GM18870 (cell line): ENCODE data around the gene ZBTB16.

ENCODE experiments used
- ATAC-seq: cut with Tn5 transposase; IDR thresholded peaks from one replicate; pipeline ENCODE4 v1.9.1; 2021; ENCODE audit warnings: moderate library complexity; ENCODE audit not compliant: unreplicated experiment

The ZBTB16 gene

DNA sequence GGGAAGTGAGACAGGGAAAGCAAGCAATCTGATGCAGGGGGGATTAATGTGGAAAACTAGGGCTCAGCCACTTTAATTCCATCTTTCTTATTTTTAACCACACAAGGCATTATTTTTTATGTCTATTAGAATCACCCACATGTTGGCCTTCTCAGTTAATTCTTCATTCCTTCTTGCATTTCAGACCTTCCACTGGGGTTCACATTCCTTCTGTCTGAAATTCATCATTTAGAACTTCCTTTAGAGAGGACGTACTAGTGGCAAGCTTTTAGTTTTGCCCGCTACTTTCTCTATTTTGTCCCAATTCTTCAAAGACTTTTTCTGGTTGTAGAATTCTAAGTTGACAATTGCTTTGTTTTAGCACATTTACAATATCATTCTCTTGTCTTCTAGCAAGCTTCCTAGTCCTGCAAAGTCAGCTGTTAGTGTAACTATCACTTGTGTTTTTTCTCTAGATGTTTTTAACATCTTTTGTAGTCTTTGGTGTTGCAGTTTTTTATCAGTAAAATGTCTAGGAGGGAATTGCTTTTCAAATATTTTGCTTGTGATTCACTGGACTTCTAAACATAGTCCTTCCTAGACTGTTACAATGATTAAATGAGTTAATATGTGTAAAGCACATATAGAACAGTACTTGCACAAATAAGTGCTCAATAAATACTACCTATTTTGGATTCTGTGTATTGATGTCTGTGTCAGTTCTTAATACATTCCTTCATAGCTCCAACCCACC, 231.2 kb downstream of the ZBTB16 start:
- ATAC-seq = no peak

DNA sequence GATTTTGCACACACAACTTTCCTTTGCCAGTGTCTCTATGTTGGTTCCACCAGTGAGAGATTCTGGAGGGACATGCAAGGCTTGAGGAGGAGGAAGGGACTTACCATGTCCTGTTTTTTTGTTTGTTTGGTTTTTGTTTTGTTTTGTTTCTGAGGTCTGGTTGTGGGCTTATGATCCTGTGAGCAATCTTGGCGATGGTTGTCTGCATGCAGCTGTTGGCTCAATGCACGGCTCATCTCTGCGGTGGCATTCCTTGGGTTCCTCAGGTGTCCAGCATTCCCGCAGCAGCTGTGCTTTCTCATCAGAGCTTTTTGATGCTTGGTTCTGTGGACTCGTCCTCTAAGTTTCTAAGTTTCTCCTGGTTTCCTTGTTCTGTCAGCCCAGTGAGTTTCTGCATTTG, 231.9 kb downstream of the ZBTB16 start:
- ATAC-seq = no peak

DNA sequence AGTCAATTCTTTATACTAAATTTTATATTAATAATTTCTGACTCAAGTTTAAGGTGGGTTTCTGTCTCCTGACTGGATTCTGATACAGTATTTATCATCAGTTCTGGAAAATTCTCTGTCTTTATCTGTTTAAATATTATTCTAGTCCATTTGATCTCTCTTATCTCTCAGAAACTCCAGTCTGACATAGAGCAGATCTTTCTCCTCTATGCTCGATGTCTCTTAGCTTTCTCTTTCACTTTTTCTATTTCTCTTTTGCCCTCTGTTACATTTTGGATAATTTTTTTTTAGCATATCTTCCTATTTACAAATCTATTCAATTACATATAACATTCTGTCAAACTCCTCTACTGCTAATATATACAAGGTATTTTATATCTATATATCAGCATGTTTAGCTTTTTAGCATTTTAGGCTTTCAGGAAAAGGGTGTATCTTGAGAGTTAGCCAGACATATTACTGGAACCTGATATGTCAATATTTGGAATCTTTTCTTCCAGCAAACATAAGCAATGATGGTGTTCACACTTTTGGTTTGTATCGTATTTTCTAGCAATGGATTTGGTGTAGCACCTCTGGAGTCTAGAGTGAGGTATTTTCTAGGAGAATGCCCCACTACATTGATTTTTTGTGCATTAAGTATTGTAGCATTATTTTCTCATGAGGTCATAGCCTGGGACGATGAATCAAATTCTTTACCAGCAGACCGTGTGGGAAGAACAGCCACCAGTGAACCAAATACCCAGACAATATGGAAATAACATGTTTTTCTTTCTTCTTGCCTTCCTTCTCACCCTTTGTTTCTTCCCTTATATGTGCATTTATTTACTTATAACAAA, 232.6 kb downstream of the ZBTB16 start:
- no peak for ATAC-seq

DNA sequence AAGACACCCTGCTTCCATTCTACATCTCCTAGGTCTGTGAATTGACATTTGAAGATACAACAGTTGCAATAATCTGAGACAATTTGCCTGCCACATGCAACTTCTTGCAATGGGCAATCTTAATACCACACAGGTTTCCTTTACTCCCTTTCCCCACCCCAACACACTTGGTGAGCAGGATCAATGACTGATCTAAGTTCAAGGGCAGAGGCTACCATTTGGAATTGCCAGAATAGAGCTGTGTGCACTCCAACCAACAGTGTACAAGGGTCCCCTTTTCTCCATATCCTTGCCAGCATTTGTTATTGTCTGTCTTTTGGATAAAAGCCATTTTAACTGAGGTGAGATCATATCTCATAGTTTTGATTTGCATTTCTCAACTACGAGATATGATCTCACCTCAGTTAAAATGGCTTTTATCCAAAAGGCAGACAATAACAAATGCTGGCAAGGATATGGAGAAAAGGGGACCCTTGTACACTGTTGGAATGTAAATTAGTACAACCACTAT, 233.7 kb downstream of the ZBTB16 start:
- ATAC-seq = no peak

DNA sequence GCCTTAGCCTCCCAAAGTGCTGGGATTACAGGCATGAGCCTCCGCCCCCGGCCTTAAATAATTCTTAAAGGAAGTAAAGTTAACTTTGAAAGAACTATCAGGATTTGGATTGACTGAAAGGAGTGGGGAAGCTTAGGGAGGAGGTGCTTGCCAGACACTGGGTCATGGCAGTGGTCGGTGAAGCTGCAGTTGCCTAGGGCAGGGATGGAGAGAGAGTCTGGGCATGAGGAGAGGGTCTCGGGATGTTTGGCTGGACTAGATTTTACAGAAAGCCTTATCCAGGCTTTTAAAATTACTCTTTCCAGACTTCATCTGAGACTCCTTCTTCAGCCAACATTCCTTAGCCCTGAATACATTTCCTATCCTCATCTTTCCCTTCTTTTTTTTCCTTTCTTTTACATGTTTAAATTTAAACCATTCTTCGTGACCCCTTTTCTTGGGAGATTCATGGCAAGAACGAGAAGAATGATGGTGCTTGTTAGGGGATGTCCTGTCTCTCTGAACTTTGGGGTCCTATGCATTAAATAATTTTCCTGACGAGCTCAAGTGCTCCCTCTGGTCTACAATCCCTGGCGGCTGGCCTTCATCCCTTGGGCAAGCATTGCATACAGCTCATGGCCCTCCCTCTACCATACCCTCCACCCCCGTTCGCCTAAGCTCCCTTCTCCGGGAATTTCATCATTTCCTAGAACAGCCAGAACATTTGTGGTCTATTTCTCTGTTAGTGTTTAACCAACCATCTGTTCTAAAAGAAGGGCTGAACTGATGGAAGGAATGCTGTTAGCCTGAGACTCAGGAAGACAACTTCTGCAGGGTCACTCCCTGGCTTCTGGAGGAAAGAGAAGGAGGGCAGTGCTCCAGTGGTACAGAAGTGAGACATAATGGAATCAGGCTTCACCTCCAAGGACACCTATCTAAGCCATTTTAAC, 236.4 kb downstream of the ZBTB16 start, which contains the start of gene NNMT:
Gene NNMT, plus strand, starts transcription at position 724 of the 929 bp plus-strand sequence. Its CDS starts 158 bp downstream, at position 882.
- no peak for ATAC-seq

DNA sequence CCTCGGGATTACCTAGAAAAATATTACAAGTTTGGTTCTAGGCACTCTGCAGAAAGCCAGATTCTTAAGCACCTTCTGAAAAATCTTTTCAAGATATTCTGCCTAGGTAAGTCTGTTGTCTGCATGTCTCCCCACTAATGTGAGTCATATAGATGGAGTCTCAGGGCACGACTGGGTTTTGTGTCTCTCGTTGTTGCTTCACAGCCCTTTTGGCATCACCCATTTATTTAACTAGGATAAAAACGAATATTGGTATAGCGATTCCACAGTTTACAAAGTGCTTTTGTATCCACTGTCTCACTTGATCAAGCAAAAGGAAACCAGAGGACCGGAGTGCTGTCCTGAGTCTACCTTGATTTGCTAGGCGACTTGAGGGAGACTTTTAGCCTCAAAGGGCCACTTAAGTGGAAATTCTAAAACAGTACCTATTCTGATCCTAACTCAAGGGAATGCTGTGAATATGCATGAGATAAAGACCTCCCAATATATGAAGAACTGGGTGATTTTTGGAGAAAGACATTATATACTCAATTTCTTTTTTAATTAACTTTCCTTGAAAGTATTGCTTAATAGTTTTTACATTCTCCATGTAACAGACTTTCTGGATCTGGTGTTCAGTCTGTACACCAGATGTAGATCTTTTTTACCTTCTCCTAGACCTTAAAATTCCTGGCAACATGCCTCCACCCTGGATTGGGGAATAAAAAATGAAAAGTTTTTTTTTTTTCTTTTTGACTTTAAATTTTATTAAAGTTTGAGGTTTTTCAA, 237.3 kb downstream of the ZBTB16 start:
- no peak for ATAC-seq

DNA sequence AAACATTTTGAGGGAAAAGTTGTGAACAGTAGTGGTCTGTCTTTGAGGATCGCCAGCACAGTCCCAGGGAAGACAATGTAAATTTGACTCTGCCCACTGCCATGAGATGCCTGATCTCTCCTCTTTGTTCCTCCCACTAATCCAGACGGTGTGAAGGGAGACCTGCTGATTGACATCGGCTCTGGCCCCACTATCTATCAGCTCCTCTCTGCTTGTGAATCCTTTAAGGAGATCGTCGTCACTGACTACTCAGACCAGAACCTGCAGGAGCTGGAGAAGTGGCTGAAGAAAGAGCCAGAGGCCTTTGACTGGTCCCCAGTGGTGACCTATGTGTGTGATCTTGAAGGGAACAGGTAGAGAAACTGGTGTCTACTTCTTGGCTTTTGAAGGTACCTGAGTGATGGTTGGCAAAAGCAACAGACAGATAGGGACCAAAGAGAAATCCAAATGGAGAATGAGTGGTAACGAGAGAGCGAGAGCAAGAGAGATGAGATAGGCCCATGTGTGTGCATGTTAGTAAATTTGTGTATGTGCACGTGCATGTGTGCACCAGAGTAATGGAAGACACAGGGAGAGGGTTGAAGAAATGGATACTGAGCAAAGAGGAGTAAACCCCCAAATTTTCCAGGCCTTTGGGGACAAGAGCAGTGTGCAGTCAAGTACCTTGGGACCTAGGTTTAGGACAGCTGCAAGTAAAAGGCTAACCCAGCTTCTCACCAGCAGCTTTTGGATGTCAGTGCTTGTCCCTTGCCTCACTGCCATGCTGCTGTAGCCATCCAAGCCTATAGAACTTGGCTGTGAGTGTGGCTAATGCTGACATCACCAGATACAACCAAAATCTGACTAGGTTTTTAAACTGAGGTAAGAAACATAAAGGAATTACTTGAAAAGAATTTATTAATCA, 238.5 kb downstream of the ZBTB16 start:
- ATAC-seq = no peak

DNA sequence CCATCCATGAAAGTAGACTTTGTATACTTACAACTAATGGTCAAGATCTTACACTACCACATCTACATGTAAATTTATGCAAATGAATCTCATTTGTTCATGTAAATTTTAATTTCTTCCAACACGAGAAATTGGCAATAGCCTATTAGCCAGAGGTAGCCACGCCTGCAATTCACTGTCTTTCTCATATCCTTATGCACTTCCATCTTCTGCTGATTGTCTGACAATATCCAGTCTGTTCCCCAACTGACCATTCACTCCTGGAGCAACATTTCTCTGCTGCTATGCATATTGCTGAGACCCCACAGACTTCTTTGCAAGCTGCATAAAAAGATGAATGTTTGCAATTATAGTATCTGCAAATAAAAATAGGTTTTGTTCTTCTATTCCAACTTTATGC, 239.2 kb downstream of the ZBTB16 start:
- ATAC-seq = no peak
